GM19452 (cell line): ENCODE results near the gene FOXF1.
A peak's percentile ranks its signal among the peaks of the same experiment; 100 is the strongest.

Experiments used
- ATAC-seq: cut with Tn5 transposase; IDR thresholded peaks from one replicate; pipeline ENCODE4 v1.9.1; 2021; ENCODE audit not compliant: unreplicated experiment

Gene FOXF1

DNA sequence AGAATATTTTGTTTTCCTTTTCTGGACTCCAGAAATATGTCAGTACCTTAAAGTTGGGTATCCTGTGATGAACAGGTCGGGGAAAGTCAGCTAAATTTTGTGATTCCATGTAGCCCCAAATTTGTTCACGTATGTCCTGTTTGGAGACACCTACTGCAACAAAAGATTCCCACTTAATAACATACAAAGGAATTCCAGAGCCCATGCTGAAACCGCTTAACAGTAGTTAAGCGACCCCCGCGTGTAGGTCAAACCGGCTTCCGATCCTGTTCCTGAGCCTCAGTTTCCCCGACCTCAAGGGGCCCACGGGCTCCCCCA, 44.2 kb downstream of the FOXF1 start:
- ATAC-seq = no peak

DNA sequence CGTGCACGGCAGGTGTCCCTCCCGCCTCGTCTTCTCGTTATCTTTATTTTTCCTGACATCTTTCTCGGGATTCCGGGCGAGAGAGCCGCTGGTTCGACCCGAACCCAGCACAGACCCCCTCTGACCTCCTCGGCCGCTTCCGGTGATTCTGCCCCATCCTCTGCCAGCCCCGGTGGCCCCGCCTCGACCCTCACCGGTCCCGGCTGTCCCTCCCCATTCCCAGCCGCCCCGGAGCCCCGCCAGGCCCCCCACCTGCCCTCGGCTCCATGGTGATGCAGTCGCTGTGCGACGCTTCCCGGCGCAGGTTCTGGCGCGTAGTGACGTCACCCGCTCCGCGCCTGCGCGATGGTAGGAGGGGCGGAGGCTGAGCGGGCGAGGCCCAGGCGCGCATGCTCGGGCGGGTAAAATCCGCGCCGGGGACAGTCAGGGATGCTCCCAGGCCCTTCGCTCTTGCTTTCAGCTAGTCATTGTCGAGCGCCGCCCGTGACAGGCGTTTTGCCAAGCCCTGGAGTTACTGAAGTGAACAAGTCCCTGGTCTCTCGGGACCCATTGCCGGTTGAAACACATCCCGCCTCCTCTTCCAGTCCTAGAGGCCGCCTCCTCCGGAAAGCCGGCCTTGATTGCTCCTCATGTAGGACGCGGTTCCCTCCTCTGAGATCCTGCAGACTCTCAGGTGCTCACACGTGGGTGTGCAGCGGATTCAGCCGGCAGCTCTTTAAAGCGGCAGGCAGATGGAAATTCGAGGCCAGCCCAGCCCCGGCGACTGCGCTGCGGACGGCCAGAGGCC, 44.8 kb downstream of the FOXF1 start, which contains the start of gene MTHFSD:
MTHFSD (minus strand) TSS at position 319 of the 787 bp plus-strand sequence; CDS start at position 268, 51 bp downstream.
- peak; percentile 78 for ATAC-seq

DNA sequence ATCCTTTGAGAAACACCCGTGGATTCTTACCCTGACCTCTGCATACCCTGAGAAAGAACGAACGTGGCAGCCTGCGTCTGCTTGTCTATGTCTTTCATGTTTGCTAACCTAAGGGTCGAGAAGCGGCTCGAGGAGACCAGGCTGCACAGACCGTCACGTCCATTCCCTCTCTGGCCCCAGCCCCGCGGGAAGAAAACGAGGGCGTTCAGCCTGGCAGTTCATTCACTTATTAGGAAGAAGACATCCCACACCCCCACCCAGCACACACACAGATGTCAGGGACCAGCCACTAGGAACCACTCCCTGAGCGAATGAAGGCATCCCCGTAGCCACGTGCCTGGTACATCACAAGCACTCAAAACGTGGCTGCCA, 45.4 kb downstream of the FOXF1 start:
- ATAC-seq = no peak

DNA sequence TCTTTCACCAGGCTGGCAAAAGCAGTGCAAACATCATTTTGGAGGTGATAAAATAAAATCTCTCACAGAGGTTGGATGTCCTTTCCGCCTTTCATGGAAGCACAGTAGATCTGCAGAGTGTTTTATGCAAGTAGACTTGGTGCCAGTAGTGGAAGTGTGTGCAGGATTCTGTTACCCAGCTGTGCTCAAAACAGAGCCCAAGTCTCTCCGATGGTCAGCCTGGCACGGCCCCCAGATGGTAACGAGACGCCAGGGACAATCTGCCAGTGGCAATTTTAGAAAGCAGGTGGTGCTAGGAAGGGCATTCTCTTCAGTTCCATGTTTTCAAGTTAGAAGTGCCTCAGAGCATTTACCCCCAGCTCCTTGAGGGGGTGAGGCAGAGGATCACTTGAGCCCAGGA, 46.2 kb downstream of the FOXF1 start:
- no peak for ATAC-seq

DNA sequence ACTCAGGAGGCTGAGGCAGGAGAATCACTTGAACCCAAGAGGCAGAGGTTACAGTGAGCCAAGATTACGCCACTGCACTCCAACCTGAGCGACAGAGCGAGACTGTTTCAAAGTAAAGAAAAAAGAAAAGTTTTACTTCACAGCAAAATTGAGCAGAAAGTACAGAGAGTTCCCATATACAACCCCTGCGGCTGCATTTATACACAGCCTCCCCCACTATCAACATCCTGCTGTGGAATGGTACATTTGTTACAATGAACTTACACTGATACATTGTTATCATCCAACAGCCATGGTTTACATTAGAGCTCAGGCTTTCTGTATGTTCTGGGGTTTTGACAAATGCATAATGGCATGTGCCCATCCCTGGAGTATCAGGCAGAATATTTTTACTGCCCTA, 47.3 kb downstream of the FOXF1 start:
- ATAC-seq = no peak

DNA sequence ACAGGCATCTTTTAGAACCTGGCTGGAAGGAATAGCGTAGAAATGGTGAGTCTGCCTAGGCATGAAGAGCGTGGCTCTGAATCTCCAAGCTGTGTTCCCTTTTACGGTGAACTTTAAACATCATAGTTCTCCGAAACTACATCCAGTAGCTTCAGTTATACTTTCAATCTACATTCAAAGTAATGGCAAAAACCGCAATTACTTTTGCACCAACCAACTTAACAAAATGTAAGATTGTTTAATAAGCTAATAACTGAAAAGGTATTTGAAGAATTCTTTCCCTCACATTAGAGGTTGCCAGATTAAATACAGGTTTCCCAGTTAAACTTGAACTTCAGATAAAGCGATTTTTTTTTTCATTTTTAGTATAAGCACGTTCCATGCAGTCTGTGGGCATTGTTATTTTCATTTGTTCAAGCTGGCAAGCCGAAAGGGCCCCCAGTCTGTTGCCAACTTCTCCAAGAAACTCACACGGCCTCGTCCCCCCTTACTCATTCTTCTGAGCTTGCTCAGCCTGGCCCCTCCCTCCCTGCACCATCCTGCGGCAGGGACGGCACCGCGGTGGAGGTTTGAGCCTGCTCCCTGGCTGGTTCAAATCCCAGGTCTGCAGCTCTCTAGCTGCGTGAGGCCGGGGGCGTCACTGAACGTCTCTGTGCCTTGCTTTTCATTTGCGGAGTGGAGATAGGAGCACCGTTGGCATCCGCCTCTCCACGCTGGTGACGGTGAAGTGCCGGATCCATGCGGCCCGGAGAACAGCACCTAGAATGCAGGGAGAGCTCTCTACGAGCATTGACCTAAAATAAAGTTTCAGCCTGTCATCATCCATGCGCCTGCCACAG, 48.2 kb downstream of the FOXF1 start:
- no peak for ATAC-seq

DNA sequence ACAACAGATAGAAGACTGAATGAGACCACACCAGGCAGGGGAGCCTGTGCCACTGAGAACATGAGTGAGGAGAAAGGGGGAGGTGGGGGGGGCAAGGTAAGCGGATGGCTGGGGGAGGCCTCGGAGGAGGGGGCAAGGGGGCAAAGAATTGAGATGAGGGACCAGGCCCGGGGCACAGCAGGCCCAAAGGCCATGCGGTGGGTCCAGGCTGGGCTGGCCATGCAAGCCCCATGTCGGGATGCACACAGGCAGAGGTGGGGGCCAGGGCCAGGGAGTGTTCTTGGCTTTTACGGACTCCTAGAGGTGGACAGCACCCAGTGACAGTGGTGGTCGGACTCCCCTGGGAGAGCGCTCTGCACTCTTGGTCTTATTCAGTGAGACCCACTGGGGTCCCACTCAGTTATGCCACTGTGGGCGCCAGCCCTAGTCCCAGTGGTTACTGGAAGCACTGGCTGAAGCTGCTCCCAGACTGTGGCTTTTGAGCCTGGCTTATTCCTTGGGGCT, 49.5 kb downstream of the FOXF1 start:
- ATAC-seq = no peak

DNA sequence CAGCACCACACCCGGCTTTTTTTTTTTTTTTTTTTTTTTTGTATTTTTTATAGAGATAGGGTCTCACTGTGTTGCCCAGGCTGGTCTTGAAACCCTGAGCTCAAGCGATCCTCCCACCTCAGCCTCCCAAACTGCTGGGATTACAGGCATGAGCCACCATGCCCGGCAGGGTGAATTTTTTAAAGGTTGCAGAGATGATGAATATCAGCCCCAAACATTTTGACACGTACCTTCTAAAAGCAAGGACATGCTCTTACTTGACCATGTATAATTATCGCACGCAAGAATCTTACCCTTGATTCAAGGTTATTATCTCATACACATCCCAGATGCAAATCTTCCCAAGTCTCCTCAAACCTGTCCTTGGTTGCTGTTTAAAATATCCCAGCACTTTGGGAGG, 52.0 kb downstream of the FOXF1 start:
- no peak for ATAC-seq

DNA sequence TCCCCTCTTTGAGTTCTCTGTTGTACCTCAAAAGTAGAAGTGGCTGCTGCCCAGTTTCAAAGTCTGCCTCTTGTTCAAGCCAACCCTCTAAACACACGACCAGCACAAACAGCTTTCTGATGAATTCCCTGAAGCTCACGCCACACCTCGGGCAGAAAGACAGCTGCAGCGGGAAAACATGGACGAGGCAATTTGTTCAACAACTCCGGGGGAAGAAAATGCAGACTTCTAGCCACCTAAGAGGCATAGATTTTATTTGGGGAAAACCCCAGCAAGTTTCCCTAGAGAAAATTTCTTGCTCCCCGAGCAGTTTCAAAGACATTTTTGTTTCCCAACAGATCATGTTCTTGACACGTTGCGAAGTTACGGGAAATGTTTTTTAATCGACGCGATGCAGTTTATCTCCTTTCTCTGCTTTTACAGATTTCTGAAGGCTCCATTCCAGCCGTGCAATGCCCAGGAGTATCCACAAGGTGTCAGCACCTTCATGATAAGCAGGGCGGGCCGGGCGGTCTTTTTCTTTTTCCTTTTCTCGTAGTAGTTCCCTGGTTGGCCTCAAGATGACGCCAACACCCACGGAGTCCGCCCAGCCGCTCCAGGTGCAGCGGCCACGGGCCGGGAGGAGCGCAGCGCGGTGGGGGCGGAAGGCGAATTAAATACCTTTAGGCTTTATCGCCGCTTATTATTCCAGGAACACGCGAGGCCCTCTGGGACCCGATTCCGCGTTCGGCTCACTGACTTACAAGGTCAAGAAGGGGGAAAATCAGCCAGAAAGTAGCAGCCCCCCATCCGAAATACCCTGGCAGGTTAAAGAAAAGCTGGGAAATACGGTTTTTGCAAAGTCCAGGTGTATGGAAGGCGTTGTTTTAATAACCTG, 53.4 kb downstream of the FOXF1 start:
- no peak for ATAC-seq
